Loucy (cell line): ENCODE data around the gene SKAP2.

Experiments
- EZH2phosphoT487 ChIP-seq: fragments of 200-600 bp; IDR thresholded peaks from 2 replicates; pipeline ENCODE4 v1.6.1; 2018; ENCODE audit warnings: antibody characterized with exemption, mild to moderate bottlenecking, moderate library complexity, borderline replicate concordance
- TF ChIP-seq, protein P1 (sequence below): fragments of 200-600 bp; sonication (generic); conservative IDR thresholded peaks from 2 replicates; pipeline ENCODE4 v1.5.1; 2014; ENCODE audit warnings: mild to moderate bottlenecking, antibody characterized with exemption, low read length

DNA sequence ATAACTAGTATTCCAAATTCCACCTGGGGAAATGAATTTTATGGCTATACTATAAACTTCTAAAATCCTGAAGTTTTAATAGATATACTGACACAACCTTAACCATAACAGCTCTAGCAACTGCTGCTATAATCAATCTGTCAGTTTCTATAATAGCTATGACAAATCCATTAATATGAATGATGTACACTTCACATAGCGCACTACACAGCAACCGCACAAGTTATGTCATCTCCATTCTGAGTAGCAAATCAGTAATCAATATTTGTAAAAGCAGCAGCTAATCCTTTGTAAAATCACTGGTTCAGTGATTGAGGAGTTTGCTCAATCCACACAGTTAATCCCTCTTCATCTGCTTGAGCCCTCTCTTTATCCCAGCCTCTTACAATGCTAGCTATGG, 105.3 kb downstream of the SKAP2 start:
- TF ChIP-seq, protein P1, sequence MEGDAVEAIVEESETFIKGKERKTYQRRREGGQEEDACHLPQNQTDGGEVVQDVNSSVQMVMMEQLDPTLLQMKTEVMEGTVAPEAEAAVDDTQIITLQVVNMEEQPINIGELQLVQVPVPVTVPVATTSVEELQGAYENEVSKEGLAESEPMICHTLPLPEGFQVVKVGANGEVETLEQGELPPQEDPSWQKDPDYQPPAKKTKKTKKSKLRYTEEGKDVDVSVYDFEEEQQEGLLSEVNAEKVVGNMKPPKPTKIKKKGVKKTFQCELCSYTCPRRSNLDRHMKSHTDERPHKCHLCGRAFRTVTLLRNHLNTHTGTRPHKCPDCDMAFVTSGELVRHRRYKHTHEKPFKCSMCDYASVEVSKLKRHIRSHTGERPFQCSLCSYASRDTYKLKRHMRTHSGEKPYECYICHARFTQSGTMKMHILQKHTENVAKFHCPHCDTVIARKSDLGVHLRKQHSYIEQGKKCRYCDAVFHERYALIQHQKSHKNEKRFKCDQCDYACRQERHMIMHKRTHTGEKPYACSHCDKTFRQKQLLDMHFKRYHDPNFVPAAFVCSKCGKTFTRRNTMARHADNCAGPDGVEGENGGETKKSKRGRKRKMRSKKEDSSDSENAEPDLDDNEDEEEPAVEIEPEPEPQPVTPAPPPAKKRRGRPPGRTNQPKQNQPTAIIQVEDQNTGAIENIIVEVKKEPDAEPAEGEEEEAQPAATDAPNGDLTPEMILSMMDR = no peak
- no peak for TF ChIP-seq EZH2phosphoT487
